Measurements from ENCODE around the gene PNRC1.

DNA sequence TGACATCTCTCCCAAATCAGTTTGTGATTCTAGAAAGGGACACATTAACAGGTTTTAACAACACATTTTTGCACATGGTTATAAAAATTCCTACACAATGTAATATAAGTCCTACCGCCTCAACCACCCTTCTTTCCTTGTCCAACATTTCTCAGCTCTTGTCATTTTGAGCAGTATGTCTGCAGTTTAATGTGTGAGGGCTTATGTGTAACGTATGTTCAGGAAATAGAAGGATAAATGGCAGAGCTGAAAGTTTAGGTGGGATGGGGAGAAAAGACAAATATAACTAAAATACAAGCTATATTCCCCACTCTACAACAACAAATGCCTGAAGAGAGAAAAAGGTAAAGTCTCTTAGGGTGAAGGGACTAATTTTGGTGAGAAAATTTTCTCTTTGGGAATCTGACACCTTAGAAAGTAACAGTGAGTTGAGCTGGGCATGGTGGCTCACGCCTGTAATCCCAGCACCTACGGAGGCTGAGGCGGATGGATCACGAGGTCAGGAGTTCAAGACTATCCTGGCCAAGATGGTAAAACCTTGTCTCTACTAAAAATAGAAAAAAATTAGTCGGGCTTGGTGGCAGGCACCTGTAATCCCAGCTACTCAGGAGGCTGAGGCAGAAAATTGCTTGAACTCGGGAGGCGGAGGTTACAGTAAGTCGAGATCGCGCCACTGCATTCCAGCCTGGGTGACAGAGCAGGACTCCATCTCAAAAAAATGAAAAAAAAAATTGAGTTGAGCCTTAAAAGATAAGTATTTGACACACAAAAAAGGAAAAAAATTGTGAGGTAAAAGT, 5.1 kb downstream of the PNRC1 start:
- TF ChIP-seq POLR2A (IDR thresholded peaks at IDR 0.05), result no peak
- TF ChIP-seq CTCF (IDR thresholded peaks at IDR 0.05), result no peak

Data from breast epithelium (tissue), 3 donors.